NCI-H446 (cell line): ENCODE data around the gene SCUBE2.
A peak's percentile ranks its signal among the peaks of the same experiment; 100 is the strongest.
"Not testable (repeated sequence)": the region's sequence is repeated elsewhere in the genome, so short reads cannot be mapped to it uniquely, and the experiment has no call there.

ENCODE experiments used
- DNase-seq, 2 experiments: peaks; one replicate each; lab custom pipeline; 2025; lab: John Stamatoyannopoulos, UW

Gene SCUBE2

GRCh38 chr11:9104580-9104979 is 13.2 kb upstream of the SCUBE2 start:
- no peak for DNase-seq

GRCh38 chr11:9103542-9104276 is 12.3 kb upstream of the SCUBE2 start:
- DNase-seq, result no peak

DNA sequence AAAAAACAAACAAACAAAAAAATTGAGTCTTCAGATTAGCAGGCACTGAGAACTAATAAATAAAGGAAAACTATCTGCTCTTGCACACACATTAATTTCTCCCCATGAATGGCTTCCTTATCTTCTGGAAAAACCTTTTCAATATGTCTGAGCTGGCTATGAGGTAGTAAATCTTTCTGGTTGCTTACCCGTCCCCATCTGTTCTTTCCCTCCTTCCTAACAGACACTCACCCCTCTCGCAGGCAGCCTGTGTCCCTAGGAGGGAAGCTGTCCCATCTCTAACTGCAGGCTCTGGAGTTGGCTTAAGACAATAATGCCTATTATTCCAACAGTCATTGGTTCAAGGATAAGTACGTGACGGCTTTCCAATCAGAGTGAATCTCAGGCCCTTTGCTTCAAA is 8.2 kb upstream of the SCUBE2 start:
- DNase-seq, result no peak

- not testable (repeated sequence) for DNase-seq
These were observed 7.1 kb upstream of the SCUBE2 start for GRCh38 chr11:9098455-9098854.

- DNase-seq, result not testable (repeated sequence)
These were observed 6.0 kb upstream of the SCUBE2 start for GRCh38 chr11:9097186-9097943.

- DNase-seq, result no peak
These were observed 5.0 kb upstream of the SCUBE2 start for GRCh38 chr11:9096427-9096826.

- DNase-seq, result no peak
These were observed 4.0 kb upstream of the SCUBE2 start for GRCh38 chr11:9095421-9095820.

GRCh38 chr11:9094420-9094819 is 3.0 kb upstream of the SCUBE2 start:
- DNase-seq, result no peak

GRCh38 chr11:9092853-9093778 is 1.7 kb upstream of the SCUBE2 start:
- DNase-seq, result no peak

- no peak for DNase-seq
These were observed 673 bp upstream of the SCUBE2 start for GRCh38 chr11:9092072-9092471.

- DNase-seq, result no peak
These were observed 833 bp downstream of the SCUBE2 start for GRCh38 chr11:9090488-9091043.

- no peak for DNase-seq
These were observed 1.8 kb downstream of the SCUBE2 start for GRCh38 chr11:9089636-9090035.

DNA sequence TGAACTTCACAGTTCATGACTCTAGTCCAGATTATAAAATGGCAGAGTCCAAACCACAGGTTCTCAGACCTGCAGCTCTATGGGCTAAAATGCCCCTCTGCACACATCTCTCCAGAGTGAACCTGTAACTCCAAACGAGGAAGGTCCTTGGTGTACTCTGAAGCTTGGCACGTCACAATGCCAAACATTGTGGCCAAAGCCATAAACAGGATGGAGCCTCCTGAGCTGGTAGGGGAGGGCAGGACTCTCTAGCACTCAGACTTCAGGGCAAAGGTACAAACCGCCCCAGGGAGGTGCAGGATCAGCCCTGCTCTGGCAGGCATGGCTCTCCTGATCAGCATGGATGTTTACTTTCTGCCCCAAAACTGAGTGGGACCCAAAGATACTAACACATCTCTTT is 2.3 kb downstream of the SCUBE2 start:
- no peak for DNase-seq

- no peak for DNase-seq
These were observed 8.8 kb downstream of the SCUBE2 start for GRCh38 chr11:9082575-9082974.

GRCh38 chr11:9081153-9081552 is 10.2 kb downstream of the SCUBE2 start:
- DNase-seq, result no peak

- no peak for DNase-seq
These were observed 13.0 kb downstream of the SCUBE2 start for GRCh38 chr11:9078113-9079086.

- DNase-seq, result no peak
These were observed 14.2 kb downstream of the SCUBE2 start for GRCh38 chr11:9077164-9077563.

DNA sequence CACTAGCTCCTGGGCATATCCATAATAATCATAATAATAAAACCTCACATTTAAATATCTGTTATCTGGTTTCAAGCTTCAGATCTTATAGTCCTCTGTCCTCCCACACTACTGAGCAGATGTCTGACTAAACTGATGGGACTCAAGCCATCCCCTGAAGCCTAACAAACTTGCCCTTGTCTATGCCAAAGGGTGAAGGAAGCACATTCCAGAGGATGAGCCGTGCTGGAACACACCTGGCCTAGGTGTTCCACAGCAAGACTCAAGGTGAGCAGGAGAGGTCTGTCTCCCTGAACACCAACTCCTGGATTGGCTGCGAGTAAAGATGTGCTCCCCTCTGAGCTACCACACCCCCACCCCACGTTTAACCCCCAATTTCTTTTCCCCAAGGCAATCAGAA is 14.7 kb downstream of the SCUBE2 start:
- DNase-seq, result no peak

DNA sequence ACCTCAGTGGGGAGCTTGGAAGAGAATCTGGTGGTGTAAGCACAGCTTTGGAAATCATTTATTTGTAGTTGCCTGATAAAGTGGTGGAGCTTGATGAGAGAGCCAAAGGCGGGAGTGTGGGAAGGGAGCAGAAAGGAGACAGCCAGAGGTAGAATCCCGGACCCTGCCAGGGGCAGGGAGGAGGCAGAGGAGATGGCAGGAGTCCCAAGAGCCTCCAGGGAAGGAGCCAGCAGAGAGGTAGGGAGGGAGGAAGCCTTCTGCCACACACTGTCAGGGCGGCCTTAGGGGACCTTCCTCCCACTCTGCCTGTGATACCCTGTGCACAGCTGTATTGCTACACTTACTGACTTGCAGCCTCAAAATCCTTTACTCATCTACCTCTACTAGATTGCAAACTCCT is 15.4 kb downstream of the SCUBE2 start:
- peak; percentile 13 to 56 for DNase-seq

DNA sequence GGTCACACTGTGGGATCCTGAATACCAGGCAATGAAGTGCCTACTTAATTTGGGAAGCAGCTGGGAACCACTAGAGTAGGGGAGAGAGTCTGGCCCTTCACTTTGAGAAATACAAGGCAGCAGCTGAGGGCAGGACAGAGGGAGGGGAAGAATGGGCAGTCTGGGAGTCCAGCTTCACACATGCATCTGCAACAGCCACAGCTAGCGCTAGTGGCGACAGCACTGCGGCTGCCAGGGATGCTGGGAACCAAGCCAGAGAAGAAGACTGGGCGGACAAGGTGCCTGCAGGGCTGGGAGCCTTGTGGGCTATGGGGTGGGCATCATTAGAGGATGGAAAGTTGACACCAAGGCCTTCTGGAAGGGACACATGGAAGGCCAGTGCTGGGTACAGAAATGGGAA is 15.8 kb downstream of the SCUBE2 start:
- DNase-seq, result peak; percentile 15 to 53
